CD1c-positive myeloid dendritic cell (primary cell): ENCODE data around the gene ADAMTS12.

ENCODE experiments used
- DNase-seq: peaks from one replicate; pipeline ENCODE4 v3.0.0-alpha.2; 2016; ENCODE audit errors: extremely low spot score

ADAMTS12 gene

GRCh38 chr5:33479311-33479710 lies 412.5 kb downstream of the ADAMTS12 start:
- no peak for DNase-seq

GRCh38 chr5:33477816-33478215 lies 414.0 kb downstream of the ADAMTS12 start:
- DNase-seq = no peak

GRCh38 chr5:33476992-33477391 lies 414.8 kb downstream of the ADAMTS12 start:
- no peak for DNase-seq

- no peak for DNase-seq
These were observed 416.1 kb downstream of the ADAMTS12 start for GRCh38 chr5:33475706-33476105.

- no peak for DNase-seq
These were observed 416.8 kb downstream of the ADAMTS12 start for GRCh38 chr5:33474931-33475499.

- no peak for DNase-seq
These were observed 417.8 kb downstream of the ADAMTS12 start for GRCh38 chr5:33474004-33474403.
